Measurements from ENCODE around the gene FAM117B. TPM values are rescaled to one million over a fixed set of nuclear protein-coding genes. Genes with fewer than 3 reads are reported as not detected.

Gene FAM117B
- total RNA-seq, 1 donor from 2014 or later, result 13.1 TPM

DNA sequence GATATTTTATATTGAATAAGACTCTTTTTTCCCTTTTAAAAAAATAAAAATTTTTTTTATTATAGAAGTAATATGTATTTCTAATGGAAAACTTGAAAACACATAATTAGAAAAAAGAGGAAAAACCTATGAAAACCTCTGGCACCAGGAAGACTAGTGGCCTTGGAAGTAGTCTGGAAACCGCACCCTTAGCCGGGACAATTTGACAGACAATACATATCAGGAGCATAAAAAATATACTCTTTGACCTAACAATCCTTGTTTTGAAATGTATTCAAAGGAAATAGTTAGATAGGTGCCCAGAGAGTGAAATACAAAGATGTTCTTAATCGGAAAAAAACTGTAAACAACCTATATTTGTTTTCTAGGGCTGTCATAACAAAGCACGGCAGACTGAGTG is 34.9 kb upstream of the FAM117B start:
- TF ChIP-seq, protein P1, sequence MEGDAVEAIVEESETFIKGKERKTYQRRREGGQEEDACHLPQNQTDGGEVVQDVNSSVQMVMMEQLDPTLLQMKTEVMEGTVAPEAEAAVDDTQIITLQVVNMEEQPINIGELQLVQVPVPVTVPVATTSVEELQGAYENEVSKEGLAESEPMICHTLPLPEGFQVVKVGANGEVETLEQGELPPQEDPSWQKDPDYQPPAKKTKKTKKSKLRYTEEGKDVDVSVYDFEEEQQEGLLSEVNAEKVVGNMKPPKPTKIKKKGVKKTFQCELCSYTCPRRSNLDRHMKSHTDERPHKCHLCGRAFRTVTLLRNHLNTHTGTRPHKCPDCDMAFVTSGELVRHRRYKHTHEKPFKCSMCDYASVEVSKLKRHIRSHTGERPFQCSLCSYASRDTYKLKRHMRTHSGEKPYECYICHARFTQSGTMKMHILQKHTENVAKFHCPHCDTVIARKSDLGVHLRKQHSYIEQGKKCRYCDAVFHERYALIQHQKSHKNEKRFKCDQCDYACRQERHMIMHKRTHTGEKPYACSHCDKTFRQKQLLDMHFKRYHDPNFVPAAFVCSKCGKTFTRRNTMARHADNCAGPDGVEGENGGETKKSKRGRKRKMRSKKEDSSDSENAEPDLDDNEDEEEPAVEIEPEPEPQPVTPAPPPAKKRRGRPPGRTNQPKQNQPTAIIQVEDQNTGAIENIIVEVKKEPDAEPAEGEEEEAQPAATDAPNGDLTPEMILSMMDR (IDR thresholded peaks at IDR 0.05), result no peak
- no peak overlapping the region for H3K4me3 ChIP-seq
- H3K27ac ChIP-seq, result no peak overlapping the region
- H3K9me3 ChIP-seq, result no peaks in the 10 kb centered on the region
- H3K36me3 ChIP-seq, result no peaks in the 10 kb centered on the region
- no peak for DNase-seq
- intact Hi-C loops (cut with DNase I), result no loop called here
- no peaks in the 10 kb centered on the region for H3K4me1 ChIP-seq
- ATAC-seq, result no peak
- H3K27me3 ChIP-seq (ENCODE audit: low read depth), result no peaks in the 10 kb centered on the region

- no peak overlapping the region for H3K27ac ChIP-seq
- no peaks in the 10 kb centered on the region for H3K9me3 ChIP-seq
- no peak for DNase-seq
Measured at GRCh38 chr2:202604699-202605098, 30.1 kb upstream of the FAM117B start.

GRCh38 chr2:202605174-202605573 is 29.6 kb upstream of the FAM117B start:
- intact Hi-C loops (cut with DNase I), result no loop called here
- H3K36me3 ChIP-seq, result no peaks in the 10 kb centered on the region
- H3K27me3 ChIP-seq (ENCODE audit: low read depth), result no peaks in the 10 kb centered on the region
- ATAC-seq (no peak), DNase-seq (no peak)
- TF ChIP-seq, protein P1 (IDR thresholded peaks at IDR 0.05), result no peak
- peaks cover 2% of the 10 kb centered on the region for H3K4me1 ChIP-seq
- no peaks in the 10 kb centered on the region for H3K9me3 ChIP-seq
- no peak overlapping the region for H3K27ac ChIP-seq
- no peak overlapping the region for H3K4me3 ChIP-seq

More at GRCh38 chr2:202604699-202605098, 30.1 kb upstream of the FAM117B start:
- intact Hi-C loops (cut with DNase I), result no loop called here
- no peaks in the 10 kb centered on the region for H3K36me3 ChIP-seq
- TF ChIP-seq, protein P1 (IDR thresholded peaks at IDR 0.05), result no peak
- H3K27me3 ChIP-seq (ENCODE audit: low read depth), result no peaks in the 10 kb centered on the region
- ATAC-seq, result no peak
- no peaks in the 10 kb centered on the region for H3K4me1 ChIP-seq
- no peak overlapping the region for H3K4me3 ChIP-seq

DNA sequence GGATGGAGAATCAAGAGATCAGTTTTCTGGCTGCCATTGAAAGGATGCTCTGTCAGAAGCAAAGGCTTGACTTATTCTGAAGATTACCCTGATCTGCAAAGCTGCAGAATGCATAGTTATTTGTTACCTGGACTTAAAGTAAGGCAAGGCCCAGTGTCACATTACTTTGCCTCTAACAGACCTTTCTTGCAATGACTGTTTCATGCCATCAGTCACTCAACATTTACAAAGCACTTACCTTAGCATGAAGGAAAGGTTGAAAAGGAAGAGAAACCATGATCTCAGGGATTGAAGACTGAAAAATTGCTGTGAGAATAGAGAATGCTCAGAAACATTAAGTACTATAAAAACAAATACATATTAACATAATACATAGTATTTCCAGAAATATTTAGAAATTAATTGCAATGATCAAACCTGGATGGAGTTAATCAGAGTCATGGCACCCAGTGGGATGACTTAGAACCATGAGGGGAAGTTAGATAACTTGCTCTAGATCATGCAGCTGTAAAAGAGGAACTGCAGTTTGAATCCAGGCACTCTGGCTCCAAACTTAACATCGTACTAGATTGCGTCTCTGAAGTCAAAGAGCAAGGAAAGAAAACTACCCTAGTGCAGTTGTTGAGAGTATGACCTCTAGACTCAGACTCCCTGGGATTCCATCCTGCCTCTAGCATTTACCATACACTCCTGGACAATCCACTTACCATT is 26.5 kb upstream of the FAM117B start:
- peak; percentile 73 to 74 for ATAC-seq

DNA sequence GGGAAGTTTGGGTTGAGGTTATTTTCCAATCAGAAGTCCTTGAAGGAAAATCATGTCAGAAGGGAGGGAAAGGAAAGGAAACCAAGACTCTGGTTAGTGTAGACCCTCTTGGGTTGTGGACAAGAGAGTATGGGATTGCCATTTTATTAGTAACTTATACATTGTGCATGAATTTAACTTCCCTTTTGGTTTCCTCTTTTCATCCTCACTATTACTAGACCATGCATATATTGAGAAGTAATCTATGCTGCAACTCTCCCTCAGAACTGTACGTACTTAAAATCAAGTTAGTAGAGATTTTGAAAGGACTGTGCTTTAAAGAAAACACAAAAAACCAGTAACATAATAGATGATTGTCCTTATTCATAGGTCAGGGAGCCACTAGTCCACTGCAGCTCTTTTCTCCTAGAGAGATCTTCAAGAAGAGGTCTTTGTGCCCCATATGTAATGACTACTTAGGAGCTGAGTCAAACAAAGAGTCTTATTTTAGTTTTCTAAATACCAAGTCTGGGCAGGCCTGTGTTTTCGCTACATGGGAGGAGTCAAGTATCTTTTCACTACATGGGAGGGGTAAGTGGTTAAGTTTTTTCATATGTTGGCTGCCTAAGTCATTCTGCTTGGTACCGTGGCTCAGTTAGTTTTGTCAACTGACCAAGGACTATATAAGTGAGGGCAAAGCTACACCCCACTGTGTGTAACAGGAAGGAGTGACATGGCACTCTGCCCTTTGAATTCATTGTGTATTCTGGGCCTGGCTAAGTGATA is 25.2 kb upstream of the FAM117B start:
- TF ChIP-seq, protein P1 (IDR thresholded peaks at IDR 0.05), result no peak
- intact Hi-C loops (cut with DNase I), result no loop called here
- Histone ChIP-seq H3K27ac (peak overlapping the region; percentile 40), H3K4me3 (no peak overlapping the region), H3K36me3 (no peaks in the 10 kb centered on the region), H3K4me1 (peaks cover 17% of the 10 kb centered on the region), H3K27me3 (ENCODE audit: low read depth) (no peaks in the 10 kb centered on the region), H3K9me3 (no peaks in the 10 kb centered on the region)
- ATAC-seq (peak; percentile 84), DNase-seq (no peak)

More for the DNA sequence above, 26.5 kb upstream of the FAM117B start:
- H3K27ac ChIP-seq, result peak overlapping the region; percentile 40
- no peaks in the 10 kb centered on the region for H3K9me3 ChIP-seq
- H3K4me3 ChIP-seq, result no peak overlapping the region
- peaks cover 17% of the 10 kb centered on the region for H3K4me1 ChIP-seq
- no peak for DNase-seq
- TF ChIP-seq, protein P1 (IDR thresholded peaks at IDR 0.05), result no peak
- H3K27me3 ChIP-seq (ENCODE audit: low read depth), result no peaks in the 10 kb centered on the region
- no peaks in the 10 kb centered on the region for H3K36me3 ChIP-seq
- intact Hi-C loops (cut with DNase I), result no loop called here

Data from lower lobe of right lung (tissue), 2 donors.